AG04449 (cell line): ENCODE data around the gene GXYLT1.

Experiments
- CTCF ChIA-PET: fragments of 350-600 bp; formaldehyde crosslinking; extraction: SDS; loops from one replicate; lab custom pipeline; 2021; ENCODE audit warnings: antibody characterized with exemption; lab: Yijun Ruan, JAX
- POLR2A ChIA-PET: fragments of 400-600, 350-600 bp; formaldehyde crosslinking; extraction: SDS; loops from one replicate; lab custom pipeline; 2020; ENCODE audit warnings: antibody characterized with exemption, inconsistent platforms; lab: Yijun Ruan, JAX
- DNase-seq: peaks from one replicate; pipeline ENCODE4 v3.0.0-alpha.2; 2010; ENCODE audit warnings: low read depth, low spot score
- H3K4me3 ChIP-seq: 2 replicates; pipeline ENCODE4 v1.5.1; 2011; ENCODE audit warnings: low read depth, mild to moderate bottlenecking, control low read depth, low read length
- TF ChIP-seq, protein P1 (sequence below): IDR thresholded peaks from one replicate; pipeline ENCODE4 v1.5.1; 2011; ENCODE audit warnings: mild to moderate bottlenecking, moderate library complexity, low read length, control low read depth, inconsistent platforms; ENCODE audit not compliant: insufficient read depth; ENCODE audit errors: missing control alignments

Gene GXYLT1

DNA sequence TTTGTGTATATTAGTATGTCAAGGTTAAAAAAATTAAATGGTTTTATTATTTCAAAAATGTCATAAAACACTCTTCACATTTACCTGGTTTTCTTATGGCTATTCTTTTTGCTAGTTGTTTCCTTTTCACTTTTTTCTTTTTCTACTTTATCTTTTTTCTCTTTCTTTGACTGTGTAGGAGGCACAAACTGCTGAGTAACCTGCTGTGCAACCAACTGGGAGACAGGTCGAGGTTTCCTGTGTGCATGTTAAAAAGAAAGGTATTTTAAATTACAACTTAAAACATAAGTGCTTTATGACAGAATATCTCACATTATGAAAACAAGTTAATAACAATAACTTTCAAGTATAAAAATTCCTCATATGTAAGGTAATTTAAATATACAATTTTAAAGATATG lies 16.9 kb upstream of the GXYLT1 start:
- ChIA-PET POLR2A (no interaction called here), CTCF (no interaction called here)
- DNase-seq = no peak
- TF ChIP-seq, protein P1, sequence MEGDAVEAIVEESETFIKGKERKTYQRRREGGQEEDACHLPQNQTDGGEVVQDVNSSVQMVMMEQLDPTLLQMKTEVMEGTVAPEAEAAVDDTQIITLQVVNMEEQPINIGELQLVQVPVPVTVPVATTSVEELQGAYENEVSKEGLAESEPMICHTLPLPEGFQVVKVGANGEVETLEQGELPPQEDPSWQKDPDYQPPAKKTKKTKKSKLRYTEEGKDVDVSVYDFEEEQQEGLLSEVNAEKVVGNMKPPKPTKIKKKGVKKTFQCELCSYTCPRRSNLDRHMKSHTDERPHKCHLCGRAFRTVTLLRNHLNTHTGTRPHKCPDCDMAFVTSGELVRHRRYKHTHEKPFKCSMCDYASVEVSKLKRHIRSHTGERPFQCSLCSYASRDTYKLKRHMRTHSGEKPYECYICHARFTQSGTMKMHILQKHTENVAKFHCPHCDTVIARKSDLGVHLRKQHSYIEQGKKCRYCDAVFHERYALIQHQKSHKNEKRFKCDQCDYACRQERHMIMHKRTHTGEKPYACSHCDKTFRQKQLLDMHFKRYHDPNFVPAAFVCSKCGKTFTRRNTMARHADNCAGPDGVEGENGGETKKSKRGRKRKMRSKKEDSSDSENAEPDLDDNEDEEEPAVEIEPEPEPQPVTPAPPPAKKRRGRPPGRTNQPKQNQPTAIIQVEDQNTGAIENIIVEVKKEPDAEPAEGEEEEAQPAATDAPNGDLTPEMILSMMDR = no peak
- no peak overlapping the region for H3K4me3 ChIP-seq

GRCh38 chr12:42156232-42156631 lies 11.6 kb upstream of the GXYLT1 start:
- no peak for DNase-seq
- TF ChIP-seq, protein P1 = no peak
- ChIA-PET POLR2A (no interaction called here), CTCF (interaction anchor here (0.6 kb wide), 1 partner anchor 1573 kb away, joined by 4 read pairs; no protein-coding TSS in a partner anchor)
- H3K4me3 ChIP-seq = no peak overlapping the region

- DNase-seq = no peak
- TF ChIP-seq, protein P1 = no peak
- CTCF ChIA-PET = interaction anchor here (1.1 kb wide), 1 partner anchor 15 kb away, joined by 3 read pairs; no protein-coding TSS in a partner anchor
- H3K4me3 ChIP-seq = no peak overlapping the region
- POLR2A ChIA-PET = no interaction called here
Observed at GRCh38 chr12:42145552-42146215, 1.0 kb upstream of the GXYLT1 start.

DNA sequence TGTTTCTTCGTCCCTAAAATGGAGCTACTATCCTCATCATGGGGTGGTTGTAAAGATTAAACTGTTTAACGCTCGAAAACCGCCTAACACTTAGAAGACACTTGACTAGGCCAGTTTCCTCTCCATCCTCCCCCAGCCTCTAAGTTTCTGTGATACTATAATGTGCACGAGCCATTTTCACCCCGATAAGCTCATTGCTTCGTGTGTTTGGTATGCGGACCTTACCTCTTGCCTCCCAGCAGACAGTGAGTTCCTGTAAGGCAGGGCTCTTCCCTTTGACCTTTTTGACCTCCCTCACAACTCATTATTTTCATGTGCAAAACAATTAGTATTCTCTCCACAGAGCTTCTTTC lies 499 bp upstream of the GXYLT1 start:
- ChIA-PET CTCF (interaction anchor here (1.1 kb wide), 1 partner anchor 16 kb away, joined by 3 read pairs; no protein-coding TSS in a partner anchor), POLR2A (no interaction called here)
- TF ChIP-seq, protein P1 = no peak
- DNase-seq = no peak
- H3K4me3 ChIP-seq = peak overlapping the region; percentile 69

DNA sequence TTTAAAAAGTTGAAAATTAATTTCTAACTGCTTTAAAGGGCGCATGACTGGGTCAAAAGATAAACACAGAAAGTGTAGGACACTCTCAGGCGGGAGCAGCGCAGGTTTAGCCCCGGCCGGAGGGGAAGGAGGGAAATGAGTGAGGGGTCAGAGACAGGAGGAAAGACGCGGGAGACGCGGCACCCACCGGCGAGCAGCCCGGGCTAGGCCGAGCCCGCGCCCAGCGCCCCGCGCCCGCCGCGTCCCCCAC lies 591 bp downstream of the GXYLT1 start:
- ChIA-PET POLR2A (no interaction called here), CTCF (no interaction called here)
- TF ChIP-seq, protein P1 = no peak
- no peak for DNase-seq
- H3K4me3 ChIP-seq = peak overlapping the region; percentile 69

DNA sequence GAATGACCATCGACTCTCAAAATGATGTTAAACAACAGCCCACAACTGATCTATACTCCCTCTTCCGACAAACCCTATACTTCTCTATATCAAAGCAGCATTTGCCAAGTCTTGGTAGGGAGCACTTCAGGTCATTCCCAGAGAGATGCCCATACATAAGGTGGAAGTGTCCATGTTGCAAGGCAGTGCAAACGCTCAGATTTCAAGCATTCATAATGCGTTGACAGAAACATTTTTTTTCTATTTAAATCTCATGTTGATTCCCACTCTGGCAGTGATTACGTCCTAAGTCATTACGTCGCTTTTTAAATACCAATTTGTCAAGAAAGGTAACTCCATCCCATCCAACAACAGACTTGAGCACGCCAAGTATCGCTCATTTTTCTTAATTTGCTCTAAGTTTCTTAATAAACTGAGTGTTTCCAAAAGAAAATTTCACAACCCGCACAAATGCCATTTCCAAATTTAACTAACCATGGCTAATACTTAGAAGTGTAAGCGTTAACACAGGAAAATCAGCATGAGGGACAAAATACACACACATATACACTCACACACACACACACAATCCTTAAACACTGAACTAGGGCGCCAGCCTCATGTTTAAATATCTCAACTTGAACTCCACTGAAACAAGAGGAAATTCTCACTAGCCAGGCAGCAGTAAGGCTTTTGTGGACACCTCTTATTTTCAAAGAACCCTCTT lies 1.1 kb downstream of the GXYLT1 start:
- POLR2A ChIA-PET = no interaction called here
- H3K4me3 ChIP-seq = peak overlapping the region; percentile 69
- DNase-seq = no peak
- CTCF ChIA-PET = no interaction called here
- TF ChIP-seq, protein P1 = no peak
